Neural progenitor cell (in vitro differentiated cells): ENCODE data around the gene KIF1B. TPM values are rescaled to one million over a fixed set of nuclear protein-coding genes. Genes with fewer than 3 reads are reported as not detected.

Source experiments
- DNase-seq: peaks from one replicate; pipeline ENCODE4 v3.0.0-alpha.2; 2016; ENCODE audit warnings: low spot score
- H2AFZ ChIP-seq: fragments of 200-600 bp; sonication (generic); replicated peaks from 2 replicates; pipeline ENCODE4 v1.6.1; 2016; ENCODE audit warnings: antibody characterized with exemption
- H3F3A ChIP-seq: fragments of 200-600 bp; sonication (generic); 2 replicates; pipeline ENCODE4 v1.6.1; 2016; ENCODE audit warnings: antibody characterized with exemption, low read depth
- H3K27ac ChIP-seq: fragments of 200-600 bp; sonication (generic); 2 replicates; pipeline ENCODE4 v1.5.1; 2016; ENCODE audit warnings: mild to moderate bottlenecking
- H3K27me3 ChIP-seq: fragments of 200-600 bp; sonication (generic); 2 replicates; pipeline ENCODE4 v1.6.1; 2016; ENCODE audit warnings: mild to moderate bottlenecking, moderate library complexity
- H3K36me3 ChIP-seq: fragments of 200-600 bp; sonication (generic); 2 replicates; pipeline ENCODE4 v1.5.1; 2016
- H3K4me1 ChIP-seq: fragments of 200-600 bp; sonication (generic); 2 replicates; pipeline ENCODE4 v1.6.1; 2016; ENCODE audit warnings: mixed run types
- H3K4me2 ChIP-seq: fragments of 200-600 bp; sonication (generic); 2 replicates; pipeline ENCODE4 v1.6.1; 2016
- H3K4me3 ChIP-seq: fragments of 200-600 bp; sonication (generic); 2 replicates; pipeline ENCODE4 v1.5.1; 2016
- H3K79me2 ChIP-seq: fragments of 200-600 bp; sonication (generic); 2 replicates; pipeline ENCODE4 v1.6.1; 2016; ENCODE audit warnings: low read depth
- H3K9ac ChIP-seq: fragments of 200-600 bp; sonication (generic); 2 replicates; pipeline ENCODE4 v1.6.1; 2016
- H3K9me3 ChIP-seq: fragments of 200-600 bp; sonication (generic); 2 replicates; pipeline ENCODE4 v1.5.1; 2016; ENCODE audit warnings: low read depth
- H4K20me1 ChIP-seq: fragments of 200-600 bp; sonication (generic); 2 replicates; pipeline ENCODE4 v1.6.1; 2016; ENCODE audit warnings: low read depth
- H3K27ac Mint-ChIP-seq: 3 replicates; pipeline ENCODE4 v1.8.0; 2021; ENCODE audit warnings: mixed read lengths
- H3K27me3 Mint-ChIP-seq: 2 replicates; pipeline ENCODE4 v1.8.0; 2022; ENCODE audit warnings: low read depth, mild to moderate bottlenecking, inconsistent platforms, moderate library complexity, mixed read lengths; ENCODE audit not compliant: insufficient read depth
- H3K36me3 Mint-ChIP-seq: 3 replicates; pipeline ENCODE4 v1.8.0; 2021; ENCODE audit warnings: mixed read lengths
- H3K4me1 Mint-ChIP-seq: 3 replicates; pipeline ENCODE4 v1.8.0; 2021; ENCODE audit warnings: mixed read lengths
- H3K4me3 Mint-ChIP-seq: 3 replicates; pipeline ENCODE4 v1.8.0; 2021; ENCODE audit warnings: mild to moderate bottlenecking, moderate library complexity, mixed read lengths
- H3K9me3 Mint-ChIP-seq: 3 replicates; pipeline ENCODE4 v1.8.0; 2020; ENCODE audit warnings: mixed read lengths
- EZH2 ChIP-seq: fragments of 200-600 bp; sonication (generic); IDR thresholded peaks from 2 replicates; pipeline ENCODE4 v1.6.1; 2017; ENCODE audit warnings: antibody characterized with exemption, mild to moderate bottlenecking, moderate library complexity
- EZH2phosphoT487 ChIP-seq: fragments of 200-600 bp; sonication (generic); IDR thresholded peaks from 2 replicates; pipeline ENCODE4 v1.6.1; 2017; ENCODE audit warnings: antibody characterized with exemption
- total RNA-seq: library from RNA; depleted of rRNA; stranded (reverse); fragments of >200 nt; gene quantifications from 2 replicates; pipeline ENCODE4 v1.2.3, GENCODE V29; 2015; ENCODE audit warnings: low replicate concordance
- TF ChIP-seq, protein P1 (sequence below): fragments of 200-600 bp; sonication (generic); IDR thresholded peaks from 2 replicates; pipeline ENCODE4 v1.5.1; 2017; ENCODE audit warnings: antibody characterized with exemption, mild to moderate bottlenecking

The KIF1B gene
- total RNA-seq, 1 donor from 2014 or later, result 52.0 TPM

DNA sequence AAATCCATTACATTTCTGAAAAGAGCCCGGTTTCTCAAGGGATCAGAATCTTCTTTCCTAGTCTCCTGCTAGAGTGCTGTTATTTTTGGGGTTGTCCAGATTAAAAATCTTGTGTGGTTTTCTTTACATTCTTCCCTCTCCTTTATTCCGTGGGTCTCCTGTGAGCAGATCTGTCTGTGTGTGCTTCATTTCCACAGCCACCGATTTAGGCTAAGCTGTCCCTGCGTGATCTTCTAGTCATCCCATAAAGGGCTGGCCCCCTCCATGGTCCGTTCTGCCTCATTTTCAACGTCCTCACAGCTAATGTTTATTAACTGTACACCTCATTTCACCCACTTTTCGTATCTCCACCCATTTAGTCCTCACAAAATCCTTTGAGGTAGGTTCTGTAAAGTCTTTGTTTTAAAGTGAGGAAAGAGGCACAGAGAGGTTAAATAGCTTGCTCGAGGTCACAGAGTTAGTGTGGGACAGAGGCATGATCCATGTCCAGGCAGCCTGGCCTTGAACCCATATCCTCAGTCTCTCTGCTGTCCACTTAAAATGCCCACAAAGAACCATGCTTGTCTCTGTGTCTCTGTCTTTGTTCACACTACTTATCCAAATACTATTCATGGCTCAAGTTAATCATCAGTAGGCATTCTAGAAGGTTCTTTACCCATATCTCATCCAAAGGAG is 38.2 kb upstream of the KIF1B start:
- no peak for TF ChIP-seq EZH2
- TF ChIP-seq EZH2phosphoT487, result no peak
- TF ChIP-seq, protein P1, sequence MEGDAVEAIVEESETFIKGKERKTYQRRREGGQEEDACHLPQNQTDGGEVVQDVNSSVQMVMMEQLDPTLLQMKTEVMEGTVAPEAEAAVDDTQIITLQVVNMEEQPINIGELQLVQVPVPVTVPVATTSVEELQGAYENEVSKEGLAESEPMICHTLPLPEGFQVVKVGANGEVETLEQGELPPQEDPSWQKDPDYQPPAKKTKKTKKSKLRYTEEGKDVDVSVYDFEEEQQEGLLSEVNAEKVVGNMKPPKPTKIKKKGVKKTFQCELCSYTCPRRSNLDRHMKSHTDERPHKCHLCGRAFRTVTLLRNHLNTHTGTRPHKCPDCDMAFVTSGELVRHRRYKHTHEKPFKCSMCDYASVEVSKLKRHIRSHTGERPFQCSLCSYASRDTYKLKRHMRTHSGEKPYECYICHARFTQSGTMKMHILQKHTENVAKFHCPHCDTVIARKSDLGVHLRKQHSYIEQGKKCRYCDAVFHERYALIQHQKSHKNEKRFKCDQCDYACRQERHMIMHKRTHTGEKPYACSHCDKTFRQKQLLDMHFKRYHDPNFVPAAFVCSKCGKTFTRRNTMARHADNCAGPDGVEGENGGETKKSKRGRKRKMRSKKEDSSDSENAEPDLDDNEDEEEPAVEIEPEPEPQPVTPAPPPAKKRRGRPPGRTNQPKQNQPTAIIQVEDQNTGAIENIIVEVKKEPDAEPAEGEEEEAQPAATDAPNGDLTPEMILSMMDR, result no peak
- no peaks in the 10 kb centered on the region for H4K20me1 ChIP-seq
- H3K9me3 ChIP-seq, result no peaks in the 10 kb centered on the region
- Mint-ChIP-seq H3K27ac (no peak overlapping the region), H3K36me3 (peaks cover 38% of the 10 kb centered on the region), H3K27me3 (no peaks in the 10 kb centered on the region), H3K9me3 (peaks cover 10% of the 10 kb centered on the region), H3K4me3 (no peak overlapping the region), H3K4me1 (peaks cover 20% of the 10 kb centered on the region)
- H2AFZ ChIP-seq, result no peak overlapping the region
- no peak for DNase-seq
- H3K9ac ChIP-seq, result no peak overlapping the region
- no peak overlapping the region for H3K4me2 ChIP-seq
- H3K79me2 ChIP-seq, result peaks cover 3% of the 10 kb centered on the region
- H3K36me3 ChIP-seq, result peaks cover 15% of the 10 kb centered on the region
- no peaks in the 10 kb centered on the region for H3K27me3 ChIP-seq
- H3K4me1 ChIP-seq, result peaks cover under 1% of the 10 kb centered on the region
- H3F3A ChIP-seq, result peaks cover 10% of the 10 kb centered on the region
- no peak overlapping the region for H3K27ac ChIP-seq
- no peak overlapping the region for H3K4me3 ChIP-seq

DNA sequence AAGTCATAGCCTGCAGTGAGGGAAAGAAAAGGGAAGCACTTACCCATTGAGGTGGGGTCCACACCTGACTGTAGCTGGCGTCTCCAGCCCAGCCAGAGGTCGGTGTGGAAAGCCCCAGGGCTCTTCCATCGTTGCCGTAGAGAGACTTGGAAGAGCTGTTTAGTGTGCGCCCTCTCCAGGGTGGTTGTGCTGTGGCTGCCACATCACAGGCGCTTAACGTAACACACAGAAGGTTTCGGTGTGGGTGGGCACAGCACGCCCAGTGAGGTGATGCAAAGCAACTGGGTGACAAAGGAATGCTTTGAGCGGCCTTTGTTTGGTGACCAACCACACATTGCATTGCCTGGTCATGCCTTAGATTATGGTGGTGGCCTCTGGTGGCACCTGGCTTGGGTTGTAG is 36.8 kb upstream of the KIF1B start:
- H3K27me3 Mint-ChIP-seq, result no peaks in the 10 kb centered on the region
- no peak overlapping the region for H3K27ac Mint-ChIP-seq
- Histone ChIP-seq H3K27me3 (no peaks in the 10 kb centered on the region), H3K4me2 (no peak overlapping the region), H3F3A (peaks cover 24% of the 10 kb centered on the region), H3K36me3 (peaks cover 15% of the 10 kb centered on the region), H4K20me1 (no peaks in the 10 kb centered on the region), H3K27ac (no peak overlapping the region), H3K9ac (no peak overlapping the region), H3K9me3 (no peaks in the 10 kb centered on the region), H3K4me3 (no peak overlapping the region), H2AFZ (no peak overlapping the region), H3K4me1 (peaks cover 15% of the 10 kb centered on the region), H3K79me2 (peaks cover 3% of the 10 kb centered on the region)
- peaks cover 33% of the 10 kb centered on the region for H3K36me3 Mint-ChIP-seq
- H3K9me3 Mint-ChIP-seq, result peaks cover 10% of the 10 kb centered on the region
- no peak overlapping the region for H3K4me3 Mint-ChIP-seq
- peaks cover 29% of the 10 kb centered on the region for H3K4me1 Mint-ChIP-seq
- no peak for TF ChIP-seq EZH2phosphoT487
- no peak for DNase-seq

DNA sequence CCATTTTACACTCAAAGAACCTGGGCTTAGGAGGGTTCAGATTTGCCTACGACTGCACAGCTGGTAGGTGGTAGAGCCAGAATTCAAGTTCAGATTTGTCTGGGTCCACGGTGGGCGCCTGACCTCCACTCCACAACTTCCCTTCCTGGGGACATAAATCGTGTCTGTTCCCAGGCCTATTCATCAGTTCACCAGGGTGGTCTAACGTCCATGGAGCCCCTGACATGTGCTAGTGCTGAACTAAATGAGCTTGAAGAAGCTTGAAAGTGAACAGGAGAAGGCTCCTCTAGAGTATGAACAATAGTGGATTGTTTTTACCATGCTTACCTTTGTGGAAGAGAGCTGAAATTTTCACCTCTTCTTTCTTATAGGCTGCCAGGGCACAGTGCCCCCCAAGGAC is 32.5 kb upstream of the KIF1B start:
- Histone ChIP-seq H3K4me3 (no peak overlapping the region), H3K79me2 (peaks cover 3% of the 10 kb centered on the region), H3F3A (peaks cover 54% of the 10 kb centered on the region), H3K9ac (no peak overlapping the region), H3K27me3 (no peaks in the 10 kb centered on the region), H2AFZ (no peak overlapping the region), H3K9me3 (no peaks in the 10 kb centered on the region), H3K4me2 (peak overlapping the region; percentile 87), H4K20me1 (no peaks in the 10 kb centered on the region), H3K4me1 (peaks cover 43% of the 10 kb centered on the region), H3K27ac (peak overlapping the region; percentile 95), H3K36me3 (peaks cover 8% of the 10 kb centered on the region)
- Mint-ChIP-seq H3K36me3 (peaks cover 27% of the 10 kb centered on the region), H3K9me3 (peaks cover 10% of the 10 kb centered on the region), H3K4me1 (peaks cover 50% of the 10 kb centered on the region), H3K27me3 (no peaks in the 10 kb centered on the region), H3K4me3 (peak overlapping the region; percentile 60), H3K27ac (peak overlapping the region; percentile 95)
- TF ChIP-seq, protein P1, result no peak
- TF ChIP-seq EZH2 (no peak), EZH2phosphoT487 (no peak)
- DNase-seq, result peak; percentile 23
